A673 (cell line): ENCODE results near the gene ING5. TPM values are rescaled to one million over a fixed set of nuclear protein-coding genes. Genes with fewer than 3 reads are reported as not detected.

ENCODE experiments used
- BruUV-seq: library from RNA; stranded (reverse); fragments of 400-500 nt; replicated peaks from 2 replicates; lab custom pipeline; 2021; lab: Mats Ljungman, UMichigan
- CTCF ChIA-PET: fragments of 300-600 bp; sonication (Branson Sonifier 250); formaldehyde crosslinking; loops from one replicate; lab custom pipeline; 2022; ENCODE audit warnings: antibody characterized with exemption; lab: Charles Lee
- POLR2A ChIA-PET: fragments of 300-600 bp; sonication (Branson Sonifier 250); formaldehyde crosslinking; loops from one replicate; lab custom pipeline; 2022; ENCODE audit warnings: antibody characterized with exemption; ENCODE audit not compliant: low non-redundant PET; lab: Charles Lee
- DNase-seq: peaks from one replicate; pipeline ENCODE4 v3.0.0-alpha.2; 2015; ENCODE audit warnings: low spot score
- H3K27ac ChIP-seq: fragments of 200-600 bp; sonication (generic); 2 replicates; pipeline ENCODE4 v1.5.1; 2016; ENCODE audit warnings: mixed run types, low read depth, mild to moderate bottlenecking, mixed read lengths, antibody characterized with exemption, low read length; ENCODE audit not compliant: poor library complexity, severe bottlenecking
- H3K27me3 ChIP-seq: fragments of 200-600 bp; sonication (generic); replicated peaks from 2 replicates; pipeline ENCODE4 v1.6.1; 2017; ENCODE audit warnings: mixed run types, low read depth, mild to moderate bottlenecking, mixed read lengths, antibody characterized with exemption, low read length; ENCODE audit not compliant: insufficient read depth, poor library complexity
- H3K36me3 ChIP-seq: fragments of 200-600 bp; sonication (generic); 2 replicates; pipeline ENCODE4 v1.6.1; 2016; ENCODE audit warnings: mixed run types, mild to moderate bottlenecking, mixed read lengths, antibody characterized with exemption, low read length; ENCODE audit not compliant: insufficient read depth, poor library complexity, severe bottlenecking
- H3K4me1 ChIP-seq: fragments of 200-600 bp; sonication (generic); 2 replicates; pipeline ENCODE4 v1.6.1; 2017; ENCODE audit warnings: mixed run types, mild to moderate bottlenecking, mixed read lengths, antibody characterized with exemption, low read length; ENCODE audit not compliant: insufficient read depth, poor library complexity, severe bottlenecking
- H3K4me3 ChIP-seq: fragments of 200-600 bp; sonication (generic); 2 replicates; pipeline ENCODE4 v1.5.1; 2016; ENCODE audit warnings: low read depth, mixed run types, mild to moderate bottlenecking, mixed read lengths, low read length; ENCODE audit not compliant: poor library complexity, severe bottlenecking
- H3K9me3 ChIP-seq: fragments of 200-600 bp; sonication (generic); 2 replicates; pipeline ENCODE4 v1.6.1; 2016; ENCODE audit warnings: mixed run types, low read depth, mild to moderate bottlenecking, mixed read lengths, antibody characterized with exemption, low read length; ENCODE audit not compliant: poor library complexity, severe bottlenecking
- EZH2 ChIP-seq: fragments of 200-600 bp; sonication (generic); IDR thresholded peaks from 2 replicates; pipeline ENCODE4 v1.6.1; 2017; ENCODE audit warnings: borderline replicate concordance, low read depth, mild to moderate bottlenecking, mixed read lengths, antibody characterized with exemption, low read length; ENCODE audit not compliant: poor library complexity, severe bottlenecking
- intact Hi-C: fragments of 100-400 bp; cut with micrococcal nuclease; formaldehyde crosslinking; loops from one replicate; pipeline ENCODE4 v1.10.0; 2022; ENCODE audit not compliant: unreplicated experiment
- total RNA-seq: library from RNA; stranded (reverse); gene quantifications from 2 replicates; pipeline ENCODE4 v1.2.3, GENCODE V29; 2021
- TF ChIP-seq, protein P1 (sequence below): fragments of 300-800, 200-600 bp; sonication (generic); conservative IDR thresholded peaks from 2 replicates; pipeline ENCODE4 v1.5.1; 2017; ENCODE audit warnings: low read depth, mild to moderate bottlenecking, antibody characterized with exemption, low read length, moderate library complexity, mixed read lengths

The ING5 gene
- total RNA-seq, 1 experiment from 2014 or later: 70.3 TPM

- ChIA-PET CTCF (no interaction called here), POLR2A (no interaction called here)
- Histone ChIP-seq H3K4me3 (no peak overlapping the region), H3K27me3 (no peaks in the 10 kb centered on the region), H3K9me3 (peaks cover 13% of the 10 kb centered on the region), H3K27ac (no peak overlapping the region), H3K4me1 (no peaks in the 10 kb centered on the region), H3K36me3 (peaks cover 49% of the 10 kb centered on the region)
- TF ChIP-seq, protein P1, sequence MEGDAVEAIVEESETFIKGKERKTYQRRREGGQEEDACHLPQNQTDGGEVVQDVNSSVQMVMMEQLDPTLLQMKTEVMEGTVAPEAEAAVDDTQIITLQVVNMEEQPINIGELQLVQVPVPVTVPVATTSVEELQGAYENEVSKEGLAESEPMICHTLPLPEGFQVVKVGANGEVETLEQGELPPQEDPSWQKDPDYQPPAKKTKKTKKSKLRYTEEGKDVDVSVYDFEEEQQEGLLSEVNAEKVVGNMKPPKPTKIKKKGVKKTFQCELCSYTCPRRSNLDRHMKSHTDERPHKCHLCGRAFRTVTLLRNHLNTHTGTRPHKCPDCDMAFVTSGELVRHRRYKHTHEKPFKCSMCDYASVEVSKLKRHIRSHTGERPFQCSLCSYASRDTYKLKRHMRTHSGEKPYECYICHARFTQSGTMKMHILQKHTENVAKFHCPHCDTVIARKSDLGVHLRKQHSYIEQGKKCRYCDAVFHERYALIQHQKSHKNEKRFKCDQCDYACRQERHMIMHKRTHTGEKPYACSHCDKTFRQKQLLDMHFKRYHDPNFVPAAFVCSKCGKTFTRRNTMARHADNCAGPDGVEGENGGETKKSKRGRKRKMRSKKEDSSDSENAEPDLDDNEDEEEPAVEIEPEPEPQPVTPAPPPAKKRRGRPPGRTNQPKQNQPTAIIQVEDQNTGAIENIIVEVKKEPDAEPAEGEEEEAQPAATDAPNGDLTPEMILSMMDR: no peak
- no peak for TF ChIP-seq EZH2
- no TSS peak for BruUV-seq
- DNase-seq: no peak
- intact Hi-C loops: no loop called here
These were observed 21.1 kb downstream of the ING5 start for GRCh38 chr2:241722896-241723454.

DNA sequence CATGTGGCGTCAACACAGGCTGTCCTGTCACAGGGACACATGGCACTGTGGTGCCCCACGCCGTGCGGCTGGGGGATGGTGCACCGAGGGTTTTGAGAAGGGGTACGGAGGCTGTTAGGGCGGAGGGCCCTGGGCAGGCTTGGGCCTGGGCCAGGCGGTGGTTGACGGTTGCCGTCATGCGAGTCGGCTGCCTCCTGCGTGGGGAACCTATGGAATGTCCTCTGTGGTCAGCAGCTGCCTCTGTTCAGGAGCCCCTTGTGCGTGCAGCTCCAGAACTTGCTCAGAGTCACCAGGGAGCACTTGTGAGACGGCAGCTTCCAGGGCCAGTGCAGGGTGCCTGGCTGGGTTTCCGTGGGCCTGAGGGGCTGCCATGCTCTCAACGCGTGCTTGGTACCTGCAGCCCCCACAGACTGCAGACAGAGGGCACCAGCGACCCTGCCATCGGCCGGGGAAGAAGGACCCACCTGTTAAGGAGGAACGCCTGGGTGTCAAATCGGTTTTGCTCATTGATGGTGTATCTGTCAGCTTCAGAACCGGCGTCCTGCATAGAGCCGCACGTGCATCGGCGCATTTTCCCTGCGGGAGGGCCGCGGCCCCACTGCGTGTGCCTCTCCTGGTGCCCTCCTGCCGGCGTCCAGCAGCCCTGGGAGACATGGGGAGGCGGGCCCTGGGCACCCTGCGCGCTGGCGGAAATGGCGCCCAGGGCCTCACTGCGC is 22.6 kb downstream of the ING5 start:
- Histone ChIP-seq H3K36me3 (peaks cover 47% of the 10 kb centered on the region), H3K27ac (no peak overlapping the region), H3K9me3 (peaks cover 13% of the 10 kb centered on the region), H3K27me3 (no peaks in the 10 kb centered on the region), H3K4me3 (no peak overlapping the region), H3K4me1 (no peaks in the 10 kb centered on the region)
- intact Hi-C loops: no loop called here
- DNase-seq: peak; percentile 27
- POLR2A ChIA-PET: no interaction called here
- no peak for TF ChIP-seq EZH2
- TF ChIP-seq, protein P1: peak; percentile 45
- CTCF ChIA-PET: no interaction called here
- no TSS peak for BruUV-seq

GRCh38 chr2:241724975-241725870 is 23.4 kb downstream of the ING5 start:
- DNase-seq: no peak
- Histone ChIP-seq H3K4me3 (no peak overlapping the region), H3K27ac (no peak overlapping the region), H3K9me3 (peaks cover 13% of the 10 kb centered on the region), H3K36me3 (peaks cover 39% of the 10 kb centered on the region), H3K27me3 (no peaks in the 10 kb centered on the region), H3K4me1 (no peaks in the 10 kb centered on the region)
- ChIA-PET CTCF (no interaction called here), POLR2A (no interaction called here)
- TF ChIP-seq, protein P1: no peak
- no peak for TF ChIP-seq EZH2
- no TSS peak for BruUV-seq
- intact Hi-C loops: no loop called here
